Right lobe of liver (tissue), 6 donors: ENCODE measurements around the gene MMS22L. TPM values are rescaled to one million over a fixed set of nuclear protein-coding genes. Genes with fewer than 3 reads are reported as not detected.

Experiments used
- ATAC-seq, 4 donors: fragments of 200-7000 bp; cut with Tn5 transposase; one replicate each; pipeline ENCODE4 v1.9.1; 2020; ENCODE audit warnings: mild to moderate bottlenecking in 4 of 4, moderate library complexity in 4 of 4
- DNase-seq, 3 donors: peaks; one replicate each; pipeline ENCODE4 v3.0.0-alpha.2; 2020
- H3K27ac ChIP-seq, 3 donors: fragments of 200-600 bp; one replicate each; pipeline ENCODE4 v1.8.0; 2022
- H3K27me3 ChIP-seq, 2 donors: fragments of 200-600 bp; one replicate each; pipeline ENCODE4 v1.8.0; 2022
- H3K36me3 ChIP-seq, 4 donors: fragments of 200-600 bp; sonication (generic) in 1 of 4; one replicate each; pipeline versions ENCODE4 v1.5.1 to v1.8.0; 2017 to 2022; ENCODE audit warnings: control low read depth in 1 of 4
- H3K4me1 ChIP-seq, 4 donors: fragments of 200-600 bp; sonication (generic) in 1 of 4; one replicate each; pipeline versions ENCODE4 v1.5.1 to v1.8.0; 2017 to 2022; ENCODE audit warnings: control low read depth in 1 of 4
- H3K4me3 ChIP-seq, 3 donors: fragments of 200-600 bp; one replicate each; pipeline ENCODE4 v1.8.0; 2022
- H3K9me3 ChIP-seq, 4 donors: fragments of 200-600 bp; sonication (generic) in 1 of 4; one replicate each; pipeline versions ENCODE4 v1.5.1 to v1.8.0; 2017 to 2022; ENCODE audit warnings: control low read depth in 1 of 4
- CTCF ChIP-seq, 4 donors: fragments of 200-600 bp in 3 of 4; fragments of 450-650 bp in 1 of 4; IDR thresholded peaks; one replicate each; pipeline versions ENCODE4 v1.5.1 to v1.8.0; 2016 to 2022; ENCODE audit warnings: antibody characterized with exemption in 4 of 4, mild to moderate bottlenecking in 2 of 4
- POLR2A ChIP-seq: fragments of 450-650 bp; IDR thresholded peaks from one replicate; pipeline ENCODE4 v1.6.1; 2017; ENCODE audit warnings: antibody characterized with exemption, mild to moderate bottlenecking
- WGBS: methylation state at CpG from one replicate; pipeline ENCODE4 v1.1.6; 2018; ENCODE audit warnings: low coverage, low lambda C conversion rate; ENCODE audit not compliant: insufficient coverage; ENCODE audit errors: missing lambda C conversion rate; 5-methylcytosine and 5-hydroxymethylcytosine counted together
- intact Hi-C, 2 donors: fragments of 100-400 bp; cut with DNase I; formaldehyde crosslinking; loops; one replicate each; pipeline versions ENCODE4 v1.11.2 to v1.14.1; 2022
- total RNA-seq, 6 experiments: library from RNA; depleted of rRNA in 2 of 6; stranded (reverse); fragments of >200 nt in 2 of 6; fragmentation: NEBNext Ultra II Directional in 3 of 6; extraction: Animal tissue kit (Norgen Biotek cat#: 25700) in 3 of 6; gene quantifications; one replicate each; pipeline versions ENCODE4 v1.1.0 to v1.2.4, GENCODE V29; 2016 to 2023
- donor health status: DM: no; HTN: yes; CAD: no.
- donor health status: DM: no; HTN: no; CAD: no.
- donor health status: DM: no; HTN: no; CAD: no.
- donor health status: DM: no; HTN: yes; CAD: no.
- donor health status: DM: no; HTN: yes; CAD: no.

The MMS22L gene
- total RNA-seq, 6 experiments from 2014 or later, result 0.79 to 5.4 (median 2.3) TPM

GRCh38 chr6:97186416-97186999, 96.5 kb downstream of the MMS22L start:
- no peaks in the 10 kb centered on the region for H3K36me3 ChIP-seq
- peak; percentile 76 to 91 (median 88) for TF ChIP-seq CTCF (IDR thresholded peaks at IDR 0.05)
- no peak for TF ChIP-seq POLR2A
- intact Hi-C loops, result no loop called here
- H3K4me1 ChIP-seq, result no peaks in the 10 kb centered on the region
- DNase-seq (peak; percentile 55 to 62 (median 61)), ATAC-seq (peak; percentile 83 to 89 (median 87))
- no peaks in the 10 kb centered on the region for H3K27me3 ChIP-seq
- no peak overlapping the region for H3K27ac ChIP-seq
- no peaks in the 10 kb centered on the region for H3K9me3 ChIP-seq
- no peak overlapping the region for H3K4me3 ChIP-seq
- 11% methylated on average over 3 of the region's 3 CpGs for WGBS

GRCh38 chr6:97177905-97178304, 105.1 kb downstream of the MMS22L start:
- TF ChIP-seq POLR2A, result no peak
- Histone ChIP-seq H3K36me3 (no peaks in the 10 kb centered on the region), H3K27ac (no peak overlapping the region), H3K27me3 (no peaks in the 10 kb centered on the region), H3K4me1 (no peaks in the 10 kb centered on the region), H3K4me3 (no peak overlapping the region), H3K9me3 (no peaks in the 10 kb centered on the region)
- ATAC-seq, result no peak
- DNase-seq, result no peak
- WGBS, result 92% methylated on average over 3 of the region's 3 CpGs
- intact Hi-C loops, result no loop called here

GRCh38 chr6:97176468-97176867, 106.5 kb downstream of the MMS22L start:
- Histone ChIP-seq H3K9me3 (no peaks in the 10 kb centered on the region), H3K4me3 (no peak overlapping the region), H3K36me3 (no peaks in the 10 kb centered on the region), H3K27me3 (no peaks in the 10 kb centered on the region), H3K27ac (no peak overlapping the region), H3K4me1 (no peaks in the 10 kb centered on the region)
- 70% methylated on average over 2 of the region's 2 CpGs for WGBS
- DNase-seq, result no peak
- TF ChIP-seq CTCF (IDR thresholded peaks at IDR 0.05), result no peak
- no peak for TF ChIP-seq POLR2A
- no peak for ATAC-seq
- intact Hi-C loops, result no loop called here

- no peak overlapping the region for H3K27ac ChIP-seq
- H3K27me3 ChIP-seq, result no peaks in the 10 kb centered on the region
- no peaks in the 10 kb centered on the region for H3K4me1 ChIP-seq
- DNase-seq, result no peak
- intact Hi-C loops, result no loop called here
- ATAC-seq, result no peak
- TF ChIP-seq POLR2A, result no peak
- no peak for TF ChIP-seq CTCF (IDR thresholded peaks at IDR 0.05)
- H3K36me3 ChIP-seq, result no peaks in the 10 kb centered on the region
- H3K9me3 ChIP-seq, result no peaks in the 10 kb centered on the region
- H3K4me3 ChIP-seq, result no peak overlapping the region
- WGBS, result 94% methylated on average over 4 of the region's 4 CpGs
Measured at GRCh38 chr6:97175806-97176205, 107.2 kb downstream of the MMS22L start.

GRCh38 chr6:97174471-97174870, 108.5 kb downstream of the MMS22L start:
- Histone ChIP-seq H3K4me3 (no peak overlapping the region), H3K27ac (no peak overlapping the region), H3K9me3 (no peaks in the 10 kb centered on the region), H3K4me1 (no peaks in the 10 kb centered on the region), H3K36me3 (no peaks in the 10 kb centered on the region), H3K27me3 (no peaks in the 10 kb centered on the region)
- no peak for TF ChIP-seq CTCF (IDR thresholded peaks at IDR 0.05)
- TF ChIP-seq POLR2A, result no peak
- DNase-seq, result no peak
- no peak for ATAC-seq
- intact Hi-C loops, result no loop called here
- 94% methylated on average over 2 of the region's 2 CpGs for WGBS
